HEK293 (cell line): Measurements from ENCODE around the gene B3GNT3.
"Not testable (repeated sequence)": the region's sequence is repeated elsewhere in the genome, so short reads cannot be mapped to it uniquely, and the experiment has no call there.

ENCODE experiments used
- CTCF ChIA-PET: fragments of 350-600 bp; formaldehyde crosslinking; extraction: SDS; loops from one replicate; lab custom pipeline; 2021; ENCODE audit warnings: antibody characterized with exemption; lab: Yijun Ruan, JAX
- POLR2A ChIA-PET: fragments of 300-600 bp; formaldehyde crosslinking; extraction: SDS; loops from one replicate; lab custom pipeline; 2020; ENCODE audit warnings: antibody characterized with exemption, inconsistent platforms; lab: Yijun Ruan, JAX
- H3K27ac ChIP-seq: fragments of 200-500 bp; sonication (Bioruptor generic); 2 replicates; pipeline ENCODE4 v1.5.1; 2014; ENCODE audit warnings: low read depth, low read length, control low read depth, inconsistent platforms; ENCODE audit errors: extremely low read depth
- H3K36me3 ChIP-seq, 2 experiments: fragments of 200-500 bp in 1 of 2; sonication (Bioruptor generic) in 1 of 2; 1 replicate in 1 of 2; 2 replicates in 1 of 2; pipeline ENCODE4 v1.5.1; 2014 to 2017; ENCODE audit warnings: inconsistent platforms in 2 of 2, low read length in 2 of 2; ENCODE audit not compliant: control insufficient read depth in 2 of 2, insufficient read depth in 1 of 2
- H3K4me1 ChIP-seq: fragments of 200-500 bp; sonication (Bioruptor generic); 2 replicates; pipeline ENCODE4 v1.5.1; 2014; ENCODE audit warnings: mild to moderate bottlenecking, low read length, inconsistent platforms; ENCODE audit not compliant: control insufficient read depth, insufficient read depth
- H3K4me3 ChIP-seq: 2 replicates; pipeline ENCODE4 v1.5.1; 2011; ENCODE audit warnings: low read depth, mild to moderate bottlenecking, control low read depth, low read length, moderate library complexity
- H3K9me3 ChIP-seq: fragments of 200-500 bp; sonication (Bioruptor generic); 2 replicates; pipeline ENCODE4 v1.5.1; 2014; ENCODE audit warnings: low read depth, low read length, inconsistent platforms; ENCODE audit not compliant: control insufficient read depth, insufficient read depth
- EGR2 ChIP-seq: fragments of 450-650 bp; formaldehyde crosslinking; IDR thresholded peaks from 2 replicates; pipeline ENCODE4 v1.5.1; 2016; ENCODE audit warnings: low read depth, missing biosample characterization, missing genetic modification characterization
- KLF1 ChIP-seq: fragments of 450-650 bp; formaldehyde crosslinking; IDR thresholded peaks from 2 replicates; pipeline ENCODE4 v1.5.1; 2016; ENCODE audit warnings: missing biosample characterization, missing genetic modification characterization
- KLF8 ChIP-seq: fragments of 450-650 bp; formaldehyde crosslinking; IDR thresholded peaks from 2 replicates; pipeline ENCODE4 v1.5.1; 2016; ENCODE audit warnings: missing biosample characterization, missing genetic modification characterization
- KLF9 ChIP-seq: fragments of 450-650 bp; formaldehyde crosslinking; IDR thresholded peaks from 2 replicates; pipeline ENCODE4 v1.5.1; 2016; ENCODE audit warnings: missing biosample characterization, missing genetic modification characterization, low read depth
- PRDM10 ChIP-seq: fragments of 450-650 bp; formaldehyde crosslinking; IDR thresholded peaks from 2 replicates; pipeline ENCODE4 v1.5.1; 2016; ENCODE audit warnings: missing biosample characterization, missing genetic modification characterization
- REST ChIP-seq: fragments of 450-650 bp; formaldehyde crosslinking; IDR thresholded peaks from 2 replicates; pipeline ENCODE4 v1.5.1; 2016; ENCODE audit warnings: missing biosample characterization, missing genetic modification characterization
- SP2 ChIP-seq: fragments of 450-650 bp; formaldehyde crosslinking; IDR thresholded peaks from 2 replicates; pipeline ENCODE4 v1.5.1; 2016; ENCODE audit warnings: missing biosample characterization, missing genetic modification characterization
- SP3 ChIP-seq: fragments of 450-650 bp; formaldehyde crosslinking; IDR thresholded peaks from 2 replicates; pipeline ENCODE4 v1.5.1; 2016; ENCODE audit warnings: missing biosample characterization, missing genetic modification characterization
- ZFHX2 ChIP-seq: fragments of 450-650 bp; formaldehyde crosslinking; conservative IDR thresholded peaks from 2 replicates; pipeline ENCODE4 v1.5.1; 2016; ENCODE audit warnings: missing biosample characterization, missing genetic modification characterization
- ZFP69B ChIP-seq: fragments of 450-650 bp; formaldehyde crosslinking; IDR thresholded peaks from 2 replicates; pipeline ENCODE4 v1.5.1; 2016; ENCODE audit warnings: missing biosample characterization, missing genetic modification characterization
- ZNF121 ChIP-seq: fragments of 450-650 bp; formaldehyde crosslinking; IDR thresholded peaks from 2 replicates; pipeline ENCODE4 v1.5.1; 2016; ENCODE audit warnings: missing biosample characterization, missing genetic modification characterization
- ZNF398 ChIP-seq: fragments of 450-650 bp; formaldehyde crosslinking; IDR thresholded peaks from 2 replicates; pipeline ENCODE4 v1.5.1; 2017; ENCODE audit warnings: missing biosample characterization, missing genetic modification characterization
- ZNF623 ChIP-seq: fragments of 450-650 bp; formaldehyde crosslinking; IDR thresholded peaks from 2 replicates; pipeline ENCODE4 v1.5.1; 2016; ENCODE audit warnings: missing biosample characterization, missing genetic modification characterization
- TF ChIP-seq, protein P1 (sequence below): fragments of 450-650 bp; formaldehyde crosslinking; IDR thresholded peaks from 2 replicates; pipeline ENCODE4 v1.5.1; 2016; ENCODE audit warnings: missing biosample characterization, missing genetic modification characterization

Gene B3GNT3

GRCh38 chr19:17777840-17778239 is 17.1 kb upstream of the B3GNT3 start:
- POLR2A ChIA-PET, H3K4me3 ChIP-seq, H3K4me1 ChIP-seq, H3K36me3 ChIP-seq, H3K9me3 ChIP-seq: not testable (repeated sequence)
- TF ChIP-seq ZNF623 (tag by site-specific recombination) = peak; percentile 94
- TF ChIP-seq ZNF121 (tag by site-specific recombination) = peak; percentile 85
- TF ChIP-seq, all 188 proteins: peak for 2; not testable (repeated sequence) for 186
- CTCF ChIA-PET = interaction anchor here (0.7 to 3.2 kb wide), 3 partner anchors 11 to 81 kb away, joined by 3 to 16 read pairs (median 6); partner anchors contain the start of gene RPL18A
- not testable (repeated sequence) for H3K27ac ChIP-seq

GRCh38 chr19:17778251-17778967 is 16.5 kb upstream of the B3GNT3 start:
- no peaks in the 10 kb centered on the region for H3K36me3 ChIP-seq
- H3K27ac ChIP-seq = no peak overlapping the region
- TF ChIP-seq SP2 (tag by site-specific recombination) = peak; percentile 71
- peak; percentile 67 for TF ChIP-seq EGR2 (tag by site-specific recombination)
- TF ChIP-seq, protein P1, sequence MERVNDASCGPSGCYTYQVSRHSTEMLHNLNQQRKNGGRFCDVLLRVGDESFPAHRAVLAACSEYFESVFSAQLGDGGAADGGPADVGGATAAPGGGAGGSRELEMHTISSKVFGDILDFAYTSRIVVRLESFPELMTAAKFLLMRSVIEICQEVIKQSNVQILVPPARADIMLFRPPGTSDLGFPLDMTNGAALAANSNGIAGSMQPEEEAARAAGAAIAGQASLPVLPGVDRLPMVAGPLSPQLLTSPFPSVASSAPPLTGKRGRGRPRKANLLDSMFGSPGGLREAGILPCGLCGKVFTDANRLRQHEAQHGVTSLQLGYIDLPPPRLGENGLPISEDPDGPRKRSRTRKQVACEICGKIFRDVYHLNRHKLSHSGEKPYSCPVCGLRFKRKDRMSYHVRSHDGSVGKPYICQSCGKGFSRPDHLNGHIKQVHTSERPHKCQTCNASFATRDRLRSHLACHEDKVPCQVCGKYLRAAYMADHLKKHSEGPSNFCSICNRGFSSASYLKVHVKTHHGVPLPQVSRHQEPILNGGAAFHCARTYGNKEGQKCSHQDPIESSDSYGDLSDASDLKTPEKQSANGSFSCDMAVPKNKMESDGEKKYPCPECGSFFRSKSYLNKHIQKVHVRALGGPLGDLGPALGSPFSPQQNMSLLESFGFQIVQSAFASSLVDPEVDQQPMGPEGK = peak; percentile 54
- TF ChIP-seq PRDM10 = peak; percentile 47; the same call in 1 of the 2 replicates
- TF ChIP-seq ZFP69B = no peak
- TF ChIP-seq REST = no peak
- TF ChIP-seq ZFHX2 = peak; percentile 61
- no peak for TF ChIP-seq ZNF398 (tag by site-specific recombination)
- peak; percentile 78; the same call in 1 of the 2 replicates for TF ChIP-seq KLF8 (tag by site-specific recombination)
- TF ChIP-seq KLF9 (tag by site-specific recombination) = peak; percentile 51; the same call in 1 of the 2 replicates
- peak; percentile 44 for TF ChIP-seq KLF1 (tag by site-specific recombination)
- TF ChIP-seq SP3 (tag by site-specific recombination) = peak; percentile 51; the same call in 1 of the 2 replicates
- H3K4me1 ChIP-seq = no peaks in the 10 kb centered on the region
- H3K4me3 ChIP-seq = no peak overlapping the region
- POLR2A ChIA-PET = no interaction called here
- CTCF ChIA-PET = interaction anchor here (0.6 to 3.2 kb wide), 2 partner anchors 11 to 71 kb away, joined by 6 to 16 read pairs; no protein-coding TSS in a partner anchor
- no peaks in the 10 kb centered on the region for H3K9me3 ChIP-seq
